Stimulated activated CD4-positive, alpha-beta T cell treated with anti-CD3 and anti-CD28 coated beads, Interleukin-2, amount 100 ng/mL, for 4 hours (primary cell): ENCODE data around the gene FAM174B.

Experiments used
- DNase-seq: peaks from one replicate; pipeline ENCODE4 v3.0.0-alpha.2; 2020; ENCODE audit warnings: low read depth

The FAM174B gene

DNA sequence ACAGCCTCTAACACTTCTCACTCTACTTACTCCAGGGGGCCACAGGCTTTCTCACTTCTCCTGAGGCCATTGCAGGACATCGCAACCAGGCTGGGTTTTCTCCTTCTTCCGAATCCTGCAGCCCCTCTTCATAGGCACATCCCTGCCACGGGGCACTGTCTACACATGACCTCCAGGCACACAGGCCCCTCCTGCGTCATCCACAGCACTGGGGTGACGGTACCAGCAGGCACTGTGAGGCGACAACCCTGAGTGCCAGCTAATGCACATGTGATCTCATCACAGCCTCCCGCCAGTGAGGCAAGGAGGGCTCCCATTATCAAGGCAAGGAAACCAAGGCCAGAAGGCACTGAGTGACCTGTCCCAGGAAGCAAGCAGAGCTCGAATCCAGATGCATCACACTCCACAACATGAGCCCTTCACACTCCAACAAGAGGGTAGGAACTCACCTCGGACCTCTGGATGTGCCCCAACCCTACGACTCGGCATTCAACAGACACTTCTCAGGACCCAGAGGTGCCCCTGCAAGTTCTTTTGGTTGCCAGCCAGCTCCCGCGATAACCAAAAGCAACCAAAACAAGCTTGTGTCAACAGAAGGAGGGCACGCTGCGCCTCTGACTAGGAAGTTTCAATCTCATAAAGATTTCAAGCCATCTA is 16.7 kb downstream of the FAM174B start:
- DNase-seq = no peak

- no peak for DNase-seq
Measured at GRCh38 chr15:92638291-92638708, 17.3 kb downstream of the FAM174B start.

GRCh38 chr15:92637626-92638025 is 17.9 kb downstream of the FAM174B start:
- DNase-seq = no peak

DNA sequence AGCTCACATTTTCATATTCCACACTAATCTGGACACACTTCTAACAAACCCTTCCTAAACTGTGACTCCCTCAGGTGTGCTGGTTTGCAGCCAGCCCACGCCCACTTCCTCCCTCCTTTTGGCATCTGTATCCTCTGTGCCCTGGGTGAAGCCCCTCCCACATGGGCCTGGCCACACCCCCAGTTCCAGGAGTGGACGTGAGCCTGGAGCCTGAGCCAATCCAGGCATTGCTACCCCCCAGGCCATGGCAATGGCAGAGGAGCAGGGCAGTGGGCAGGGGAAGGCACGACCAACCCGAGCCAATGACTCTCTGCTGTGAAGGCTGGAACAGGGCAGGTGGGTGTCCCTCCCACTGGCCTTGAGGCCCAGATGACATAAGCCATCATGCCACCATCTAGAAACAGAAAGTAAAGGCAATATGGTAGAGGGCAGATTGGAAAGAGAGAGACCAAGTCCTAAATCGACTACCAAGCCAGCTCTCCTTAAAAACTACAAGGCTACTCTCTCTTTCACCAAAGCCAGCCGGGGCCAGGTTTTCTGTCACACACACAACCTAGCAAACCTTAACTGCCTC is 18.6 kb downstream of the FAM174B start:
- no peak for DNase-seq

DNA sequence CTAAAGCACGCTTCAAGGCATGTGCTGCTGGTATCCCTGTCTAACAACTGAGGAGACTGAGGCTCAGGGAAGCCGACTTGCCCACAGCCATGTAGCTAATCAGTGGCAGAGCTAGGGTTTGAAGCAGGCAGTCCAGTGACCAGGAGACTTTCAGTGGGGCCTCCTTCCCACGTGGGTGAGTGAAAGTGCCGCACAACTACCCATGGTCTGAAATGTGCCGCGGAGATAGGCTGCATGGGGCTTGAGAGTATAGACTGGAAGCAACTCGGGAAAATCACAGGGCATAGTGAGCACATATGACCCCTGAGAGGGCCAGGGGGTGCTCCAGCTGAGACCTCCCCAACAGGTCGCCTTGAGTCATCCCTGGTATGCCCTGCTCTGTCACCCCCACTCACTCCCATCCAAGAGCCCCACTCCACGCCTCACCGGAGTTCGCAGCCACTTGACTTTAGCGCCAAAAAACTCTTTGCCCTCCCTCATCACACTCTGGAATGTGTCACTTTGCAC is 19.1 kb downstream of the FAM174B start:
- no peak for DNase-seq

DNA sequence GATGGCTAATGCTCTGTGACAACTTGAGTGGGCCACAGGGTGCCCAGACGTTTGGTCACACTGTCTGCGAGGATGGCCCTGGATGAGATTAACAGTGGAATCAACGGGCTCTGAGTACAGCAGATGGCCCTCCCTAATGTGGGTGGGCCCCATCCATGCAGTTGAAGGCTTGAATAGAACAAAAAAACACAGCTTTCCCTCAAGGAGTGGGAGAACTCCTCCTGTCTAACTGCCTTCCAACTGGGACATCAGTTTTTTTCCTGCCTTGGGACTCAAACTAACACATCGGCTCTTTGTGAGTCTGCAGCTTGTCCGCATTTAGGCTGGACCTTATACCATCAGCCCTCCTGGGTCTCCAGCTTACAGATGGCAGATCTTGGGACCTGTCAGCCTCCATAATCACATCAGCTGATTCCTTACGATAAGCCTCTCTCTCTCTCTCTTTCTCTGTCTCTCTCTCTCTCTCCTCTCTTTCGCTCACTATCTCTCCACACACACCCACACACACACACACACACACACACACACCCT is 20.8 kb downstream of the FAM174B start:
- DNase-seq = no peak

DNA sequence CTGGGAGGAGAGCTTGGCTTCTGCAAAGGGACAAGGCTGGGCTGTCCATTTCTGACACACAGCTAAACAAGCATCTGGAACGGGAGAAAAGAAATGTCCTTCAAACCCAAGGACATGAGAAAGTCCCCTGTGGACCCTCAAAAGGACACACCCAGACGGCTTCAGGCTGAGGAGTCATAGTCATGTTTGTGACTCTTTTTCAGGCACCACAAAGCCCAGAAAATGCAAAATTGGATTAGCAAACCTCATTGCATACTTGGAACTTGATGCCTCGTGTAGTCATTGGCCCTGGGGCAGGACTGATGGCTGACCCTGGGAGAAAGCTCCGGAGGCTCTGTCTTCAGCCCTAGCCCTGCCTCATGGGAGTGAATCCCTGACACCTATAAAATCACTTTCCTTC is 21.5 kb downstream of the FAM174B start:
- no peak for DNase-seq

- no peak for DNase-seq
Measured at GRCh38 chr15:92633418-92633817, 22.2 kb downstream of the FAM174B start.

GRCh38 chr15:92633001-92633400 is 22.6 kb downstream of the FAM174B start:
- no peak for DNase-seq

DNA sequence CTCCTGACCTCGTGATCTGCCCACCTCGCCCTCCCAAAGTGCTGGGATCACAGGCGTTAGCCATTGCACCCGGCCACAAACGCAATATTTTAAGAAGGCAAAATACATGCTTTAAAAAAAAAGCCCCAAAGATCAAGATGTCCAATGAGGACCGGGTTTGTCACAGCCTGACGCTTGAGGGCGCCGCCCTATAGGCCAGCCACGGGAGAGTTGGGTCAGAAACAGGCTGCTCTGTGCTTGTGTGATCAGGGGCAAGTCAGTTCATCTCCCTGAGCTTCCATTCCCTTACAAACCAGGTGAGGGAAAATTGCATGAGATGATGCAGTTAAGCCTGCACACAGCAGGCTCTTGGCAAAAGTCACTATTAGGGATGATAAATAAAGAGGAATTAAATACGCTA is 23.9 kb downstream of the FAM174B start:
- DNase-seq = no peak

GRCh38 chr15:92629975-92630626 is 25.5 kb downstream of the FAM174B start:
- no peak for DNase-seq

DNA sequence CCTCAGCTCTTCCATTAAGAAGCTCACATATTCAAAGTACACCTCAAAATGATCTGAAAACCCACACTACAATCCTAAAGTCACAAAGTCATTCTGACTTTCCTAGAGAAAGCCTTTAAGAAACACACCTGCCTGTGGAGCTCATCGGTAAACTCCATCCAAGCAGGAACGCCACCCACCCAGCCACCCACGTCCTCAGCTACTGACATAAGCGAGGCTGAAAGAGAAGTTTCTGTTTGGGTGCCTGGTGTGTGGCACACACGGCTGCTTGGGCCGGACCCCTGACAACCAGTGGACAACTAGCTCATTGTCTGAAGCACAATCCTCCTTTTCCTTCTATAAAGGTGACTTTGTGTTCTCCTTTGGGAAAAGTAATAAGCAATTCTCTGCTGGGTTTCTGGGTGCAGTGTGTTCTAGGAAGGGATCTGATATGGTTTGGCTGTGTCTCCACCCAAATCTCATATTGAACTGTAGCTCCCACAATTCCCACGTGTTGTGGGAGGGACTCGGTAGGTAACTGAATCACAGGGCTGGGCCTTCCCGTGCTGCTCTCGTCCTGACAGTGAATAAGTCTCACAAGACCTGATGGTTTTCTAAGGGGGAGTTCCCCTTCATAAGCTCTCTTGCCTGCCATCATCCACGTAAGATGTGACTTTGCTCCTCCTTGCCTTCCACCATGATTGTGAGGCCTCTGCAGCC is 26.1 kb downstream of the FAM174B start:
- DNase-seq = no peak

DNA sequence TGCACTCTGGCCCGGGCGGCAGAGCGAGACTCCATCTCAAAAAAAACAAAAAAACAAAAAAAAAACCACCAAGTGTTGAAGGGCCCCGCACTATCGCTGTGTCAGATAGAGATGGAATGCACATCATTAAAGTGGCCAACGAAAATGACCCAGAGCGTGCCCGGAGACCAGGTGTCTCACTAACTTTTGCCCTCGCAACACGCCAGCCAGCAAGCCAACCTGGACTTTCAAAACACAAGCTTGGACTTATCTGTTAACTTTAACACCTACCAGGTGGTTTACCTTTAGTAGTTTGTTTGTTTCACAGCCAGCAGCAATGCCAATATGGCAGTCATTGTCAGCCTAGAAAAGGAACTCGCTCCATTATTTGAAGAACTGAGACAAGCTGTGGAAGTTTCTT is 28.6 kb downstream of the FAM174B start:
- no peak for DNase-seq

DNA sequence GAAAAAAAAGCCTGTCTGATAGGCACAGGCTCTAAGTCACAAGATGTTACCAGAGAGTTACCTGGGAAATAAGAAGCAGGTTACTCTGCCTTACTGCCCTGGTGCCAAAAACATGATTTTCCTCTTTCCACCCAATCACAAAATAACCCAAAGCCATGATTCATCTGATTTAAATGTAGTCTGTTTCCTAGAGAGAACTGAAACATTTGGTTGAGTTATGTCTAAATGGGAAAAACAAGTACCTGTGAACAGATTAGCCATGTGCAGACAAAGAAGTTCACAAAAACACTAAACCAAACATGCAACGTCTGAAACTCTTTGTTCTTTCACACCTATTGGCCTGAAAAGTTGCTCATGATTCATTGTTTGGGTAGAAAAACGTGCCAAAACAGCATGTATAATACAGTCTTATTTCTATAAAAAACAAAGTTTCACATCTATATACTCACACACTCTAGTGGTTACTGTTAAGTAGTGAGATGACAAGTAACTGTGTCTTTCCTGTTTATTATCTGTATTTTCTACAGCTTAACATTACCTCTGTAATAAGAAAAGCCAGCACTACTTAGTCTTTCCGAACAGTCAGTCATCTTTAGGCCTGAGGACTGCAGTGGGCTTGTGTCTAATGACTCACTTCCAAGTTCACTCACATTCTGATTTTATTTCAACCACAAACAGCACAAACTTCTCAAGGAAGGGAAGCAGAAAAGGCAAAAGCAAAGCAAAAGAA is 30.2 kb downstream of the FAM174B start:
- DNase-seq = no peak

GRCh38 chr15:92624401-92624991 is 31.1 kb downstream of the FAM174B start:
- no peak for DNase-seq

- DNase-seq = no peak
Measured at GRCh38 chr15:92623435-92623834, 32.1 kb downstream of the FAM174B start.

GRCh38 chr15:92621972-92622533 is 33.5 kb downstream of the FAM174B start:
- no peak for DNase-seq

GRCh38 chr15:92620991-92621390 is 34.6 kb downstream of the FAM174B start:
- no peak for DNase-seq

DNA sequence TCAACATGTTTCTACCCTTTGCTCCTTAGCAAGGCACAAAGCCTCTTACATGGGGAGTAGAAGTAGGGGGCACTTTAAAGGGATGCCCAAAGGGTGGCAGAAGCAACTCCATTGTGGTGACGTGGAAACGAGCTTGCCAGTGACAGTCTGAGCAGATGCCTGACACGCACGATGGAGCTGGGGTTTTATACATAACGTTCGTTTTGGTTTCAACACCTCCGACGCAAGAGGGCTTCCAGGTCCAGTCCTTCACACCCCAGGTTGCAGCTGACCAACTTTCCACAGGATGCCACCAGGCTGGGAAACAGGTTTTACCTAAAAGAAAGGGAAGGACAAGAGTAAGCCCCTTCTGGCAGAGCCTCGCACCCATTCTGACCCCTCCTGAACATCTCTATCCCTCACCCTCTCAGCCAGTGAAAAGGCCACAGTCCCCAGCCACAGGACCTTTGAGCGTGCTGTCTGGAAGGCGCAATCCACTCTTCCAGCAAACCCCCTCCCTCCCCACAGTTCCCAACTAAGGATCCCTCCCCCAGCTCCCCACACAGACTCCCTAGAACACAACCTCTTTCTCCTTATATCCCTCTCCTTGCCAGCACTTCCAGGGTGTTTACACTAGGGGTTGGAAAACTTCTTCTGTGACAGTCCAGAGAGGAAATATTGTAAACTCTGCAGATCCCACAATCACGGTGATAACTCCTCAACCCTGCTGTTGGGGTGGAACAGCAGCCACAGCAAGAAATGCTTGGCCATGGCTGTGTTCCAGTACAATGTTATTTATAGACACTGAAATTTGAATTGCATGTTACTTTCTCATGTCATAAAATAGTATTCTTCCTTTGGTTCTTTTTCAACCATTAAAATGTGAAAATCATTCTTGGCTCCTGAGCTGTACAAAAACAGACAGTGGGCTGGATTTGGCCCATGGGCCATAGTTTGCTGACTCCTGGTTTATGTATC is 36.2 kb downstream of the FAM174B start:
- no peak for DNase-seq
